Tibial nerve (tissue), 4 donors: ENCODE measurements around the gene NFIB. TPM values are rescaled to one million over a fixed set of nuclear protein-coding genes. Genes with fewer than 3 reads are reported as not detected.

Experiments used
- DNase-seq, 2 donors: peaks; one replicate each; pipeline ENCODE4 v3.0.0-alpha.2; 2019; ENCODE audit warnings: low spot score in 2 of 2
- H3K27ac ChIP-seq, 4 donors: fragments of 200-600 bp; sonication (generic) in 3 of 4; one replicate each; pipeline ENCODE4 v1.5.1; 2017 to 2019; ENCODE audit warnings: mild to moderate bottlenecking in 1 of 4
- H3K27me3 ChIP-seq, 2 donors: fragments of 200-600 bp; sonication (generic) in 1 of 2; one replicate each; pipeline versions ENCODE4 v1.5.1 to v1.6.0; 2017 to 2019
- H3K36me3 ChIP-seq, 3 donors: fragments of 200-600 bp; sonication (generic); one replicate each; pipeline ENCODE4 v1.5.1; 2018 to 2019
- H3K4me1 ChIP-seq, 4 donors: fragments of 200-600 bp; sonication (generic) in 3 of 4; one replicate each; pipeline ENCODE4 v1.5.1; 2017 to 2019
- H3K4me3 ChIP-seq, 4 donors: fragments of 200-600 bp; sonication (generic) in 3 of 4; one replicate each; pipeline ENCODE4 v1.5.1; 2017 to 2019; ENCODE audit warnings: mild to moderate bottlenecking in 1 of 4, moderate library complexity in 1 of 4
- H3K9me3 ChIP-seq, 4 donors: fragments of 200-600 bp; sonication (generic) in 3 of 4; one replicate each; pipeline ENCODE4 v1.5.1; 2017 to 2019
- CTCF ChIP-seq, 5 experiments: fragments of 200-600 bp in 3 of 5; fragments of 450-650 bp in 2 of 5; sonication (generic) in 3 of 5; IDR thresholded peaks; one replicate each; pipeline ENCODE4 v1.5.1; 2016 to 2019; ENCODE audit warnings: antibody characterized with exemption in 5 of 5, mild to moderate bottlenecking in 3 of 5, moderate library complexity in 2 of 5
- EP300 ChIP-seq, 2 donors: sonication (generic); formaldehyde crosslinking; IDR thresholded peaks; one replicate each; pipeline ENCODE4 v1.6.1; 2017; ENCODE audit warnings: antibody characterized with exemption in 2 of 2, mild to moderate bottlenecking in 1 of 2
- POLR2A ChIP-seq, 2 donors: fragments of 450-650 bp; IDR thresholded peaks; one replicate each; pipeline ENCODE4 v1.6.1; 2017; ENCODE audit warnings: antibody characterized with exemption in 2 of 2, mild to moderate bottlenecking in 2 of 2, moderate library complexity in 2 of 2
- WGBS, 2 donors: methylation state at CpG; one replicate each; pipeline ENCODE4 v1.1.5; 2018; 5-methylcytosine and 5-hydroxymethylcytosine counted together
- total RNA-seq, 4 donors: library from RNA; depleted of rRNA; stranded (reverse); fragments of >200 nt; gene quantifications; one replicate each; pipeline ENCODE4 v1.1.0, GENCODE V29; 2016

Gene NFIB
- total RNA-seq, 4 donors from 2014 or later, result 52.1 to 125 (median 78.1) TPM

DNA sequence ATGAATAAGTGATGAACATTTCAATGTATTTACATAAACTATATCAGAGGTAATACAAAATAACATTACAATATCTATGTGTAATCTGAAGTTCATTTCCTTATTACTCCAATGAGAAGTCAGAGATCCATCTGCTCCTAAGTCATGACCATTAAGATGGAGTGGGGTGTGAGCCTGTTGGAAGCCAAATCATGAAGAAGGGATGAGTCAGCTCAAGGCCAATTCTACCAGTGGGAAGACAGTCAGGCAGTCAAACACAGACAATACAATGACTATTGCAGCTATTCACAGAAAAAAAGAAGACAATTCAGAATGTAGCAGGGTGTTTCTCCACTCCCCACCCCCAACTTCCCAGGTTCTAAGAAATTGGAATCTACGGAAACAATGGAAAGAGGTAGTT, 155.0 kb downstream of the NFIB start:
- H3K4me1 ChIP-seq, result peaks cover 0 to 35% (median 2%) of the 10 kb centered on the region in 4 donors
- H3K27ac ChIP-seq, result no peak overlapping the region
- WGBS, 2 donors, result 94 to 100% methylated on average over 1 of the region's 1 CpG
- no peaks in the 10 kb centered on the region for H3K36me3 ChIP-seq
- H3K4me3 ChIP-seq, result no peak overlapping the region
- TF ChIP-seq CTCF (IDR thresholded peaks at IDR 0.05) (no peak), EP300 (IDR thresholded peaks at IDR 0.05) (no peak), POLR2A (IDR thresholded peaks at IDR 0.05) (no peak)
- no peaks in the 10 kb centered on the region for H3K27me3 ChIP-seq
- no peaks in the 10 kb centered on the region for H3K9me3 ChIP-seq
- DNase-seq, result no peak

DNA sequence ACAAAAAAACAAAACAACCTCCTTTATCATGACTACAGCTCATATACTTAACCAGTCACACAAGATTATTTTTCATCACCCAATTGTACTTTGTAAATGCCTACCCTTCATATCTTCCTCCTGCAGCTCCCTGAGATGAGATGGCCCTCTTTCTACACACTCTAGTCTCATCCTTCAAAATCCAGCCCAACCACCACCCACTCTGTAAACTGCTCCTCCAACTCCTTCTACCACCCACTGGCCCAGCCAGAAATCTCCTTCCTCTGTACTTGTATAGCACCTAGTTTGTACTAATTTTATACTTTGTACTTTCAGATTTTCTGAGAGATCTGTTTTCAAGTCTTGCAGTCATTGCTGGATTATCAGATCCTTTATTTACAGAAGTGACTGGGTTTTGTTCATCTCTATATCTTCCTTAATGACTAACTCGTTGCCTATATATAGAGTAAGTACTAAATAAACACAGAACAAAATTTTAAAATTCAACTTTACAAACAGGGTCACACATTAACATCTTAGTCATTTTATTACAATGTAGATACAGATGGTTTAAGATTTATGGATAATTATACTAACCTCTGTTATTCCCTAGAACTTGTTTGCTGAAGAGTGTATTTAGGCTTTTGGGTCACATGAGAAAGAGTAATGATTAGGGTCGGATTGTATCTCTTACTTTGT, 155.7 kb downstream of the NFIB start:
- TF ChIP-seq POLR2A (IDR thresholded peaks at IDR 0.05), result no peak
- no peak for DNase-seq
- H3K27ac ChIP-seq, result no peak overlapping the region
- no peak overlapping the region for H3K4me3 ChIP-seq
- 75 to 86% methylated on average over 2 of the region's 2 CpGs for WGBS, 2 donors
- H3K9me3 ChIP-seq, result no peaks in the 10 kb centered on the region
- peaks cover 0 to 40% (median 2%) of the 10 kb centered on the region in 4 donors for H3K4me1 ChIP-seq
- H3K36me3 ChIP-seq, result no peaks in the 10 kb centered on the region
- no peaks in the 10 kb centered on the region for H3K27me3 ChIP-seq

DNA sequence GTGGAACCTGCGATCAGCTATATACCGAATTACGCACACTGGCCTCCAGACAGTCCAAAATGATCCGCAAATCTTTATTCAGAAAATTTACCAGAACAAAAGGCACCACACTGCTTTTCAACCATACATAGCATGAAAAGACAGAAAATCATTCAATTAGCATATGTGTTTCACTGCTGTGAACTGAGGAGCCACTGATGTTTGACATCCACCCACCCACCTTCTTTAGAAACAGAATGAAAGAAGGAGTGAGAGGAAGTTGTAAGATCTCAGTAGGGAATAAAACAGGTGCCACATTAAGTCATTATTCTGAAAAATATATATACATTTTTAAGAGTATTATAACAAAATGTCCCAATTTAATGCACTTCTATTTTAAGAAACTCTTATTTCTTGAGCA, 156.8 kb downstream of the NFIB start:
- 96 to 97% methylated on average over 4 of the region's 4 CpGs for WGBS, 2 donors
- H3K27ac ChIP-seq, result no peak overlapping the region
- TF ChIP-seq EP300 (IDR thresholded peaks at IDR 0.05), result no peak
- TF ChIP-seq CTCF (IDR thresholded peaks at IDR 0.05), result no peak
- TF ChIP-seq POLR2A (IDR thresholded peaks at IDR 0.05), result no peak
- H3K36me3 ChIP-seq, result no peaks in the 10 kb centered on the region
- no peak for DNase-seq
- H3K4me3 ChIP-seq, result no peak overlapping the region
- H3K4me1 ChIP-seq, result peaks cover 0 to 46% (median 2%) of the 10 kb centered on the region in 4 donors
- H3K9me3 ChIP-seq, result no peaks in the 10 kb centered on the region
- no peaks in the 10 kb centered on the region for H3K27me3 ChIP-seq

- TF ChIP-seq EP300 (IDR thresholded peaks at IDR 0.05) (no peak), POLR2A (IDR thresholded peaks at IDR 0.05) (no peak), CTCF (IDR thresholded peaks at IDR 0.05) (no peak)
- Histone ChIP-seq H3K36me3 (no peaks in the 10 kb centered on the region), H3K4me3 (no peak overlapping the region), H3K9me3 (no peaks in the 10 kb centered on the region), H3K4me1 (peaks cover 0 to 47% (median 2%) of the 10 kb centered on the region in 4 donors), H3K27me3 (no peaks in the 10 kb centered on the region), H3K27ac (no peak overlapping the region)
- no peak for DNase-seq
- 81 to 83% methylated on average over 6 of the region's 6 CpGs for WGBS, 2 donors
These were observed 157.9 kb downstream of the NFIB start for GRCh38 chr9:14156046-14156445.

DNA sequence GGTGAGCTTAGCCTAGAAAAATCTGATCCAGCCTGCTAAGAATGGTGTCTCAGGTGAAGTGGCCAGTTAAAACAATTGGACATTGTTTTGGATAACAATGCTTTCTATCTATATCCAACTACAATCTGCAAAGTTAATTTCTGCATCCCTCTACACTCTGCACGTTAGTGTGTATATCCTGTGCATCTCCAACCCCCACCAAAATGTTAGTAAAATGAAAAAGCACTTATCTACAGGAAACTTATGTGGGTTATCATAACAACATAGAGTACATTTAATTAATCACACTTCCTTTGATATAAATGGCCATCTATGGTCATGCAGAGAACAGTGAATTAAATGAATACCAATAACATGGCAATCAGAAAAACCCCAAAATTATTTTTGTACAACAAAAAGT, 158.7 kb downstream of the NFIB start:
- no peaks in the 10 kb centered on the region for H3K36me3 ChIP-seq
- 54 to 55% methylated on average over 1 of the region's 1 CpG for WGBS, 2 donors
- no peak overlapping the region for H3K27ac ChIP-seq
- no peak for DNase-seq
- peaks cover 0 to 47% (median 2%) of the 10 kb centered on the region in 4 donors for H3K4me1 ChIP-seq
- no peaks in the 10 kb centered on the region for H3K9me3 ChIP-seq
- TF ChIP-seq POLR2A (IDR thresholded peaks at IDR 0.05) (no peak), CTCF (IDR thresholded peaks at IDR 0.05) (no peak), EP300 (IDR thresholded peaks at IDR 0.05) (peak; percentile 29 to 33)
- H3K27me3 ChIP-seq, result no peaks in the 10 kb centered on the region
- no peak overlapping the region for H3K4me3 ChIP-seq
